ENCODE data around the gene SSC5D.

SSC5D gene

DNA sequence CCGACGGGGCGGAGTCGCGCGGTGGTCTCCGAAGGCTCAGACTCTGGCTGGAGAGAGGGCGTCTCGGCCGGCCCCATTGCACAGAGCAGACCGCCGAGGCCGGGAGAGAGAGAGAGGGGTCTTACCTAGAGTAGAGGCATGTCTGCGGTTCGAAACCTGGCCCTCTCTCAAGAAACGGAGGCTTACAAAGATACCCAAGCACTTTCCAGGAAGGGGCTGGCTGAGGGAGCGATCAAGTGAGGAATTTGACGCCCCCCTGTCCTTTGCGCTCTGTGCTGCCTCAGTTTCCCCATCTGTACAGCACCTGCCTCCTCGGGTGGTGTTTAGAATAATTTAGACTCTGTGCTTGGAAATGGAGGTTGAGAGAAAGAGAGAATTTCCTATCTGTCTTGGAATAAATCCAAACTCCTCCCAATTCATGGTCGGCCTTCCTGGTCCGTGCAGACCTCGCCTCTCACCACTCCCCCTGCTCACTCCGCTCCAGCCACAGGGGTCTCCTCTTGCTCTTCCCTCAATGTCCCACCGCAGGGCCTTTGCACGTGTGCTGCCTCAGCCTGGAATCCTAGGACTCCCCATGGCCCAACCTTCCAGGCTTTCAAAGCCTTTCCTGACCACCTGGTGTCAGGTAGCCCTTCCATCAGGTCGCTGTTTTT, 26.1 kb upstream of the SSC5D start:
- no peaks in the 10 kb centered on the region for H3K9me3 ChIP-seq (ENCODE audit: insufficient read depth, low read length)
- no peaks in the 10 kb centered on the region for H3K36me3 ChIP-seq (ENCODE audit: insufficient read depth, insufficient read length, low read length)
- no peak for TF ChIP-seq SUZ12 (IDR thresholded peaks at IDR 0.05; ENCODE audit: extremely low read depth, insufficient read depth, insufficient read length)
- no peak for TF ChIP-seq YY1 (IDR thresholded peaks at IDR 0.05; ENCODE audit: insufficient read depth, insufficient read length)
- no peak for TF ChIP-seq ZNF274 (IDR thresholded peaks at IDR 0.05; ENCODE audit: low read depth, low read length)
- DNase-seq (ENCODE audit: low read depth, low spot score), result no peak
- no peak overlapping the region for H3K9ac ChIP-seq (ENCODE audit: insufficient read length, low read depth)
- H3K27me3 ChIP-seq (ENCODE audit: insufficient read depth, insufficient read length), result peaks cover 64% of the 10 kb centered on the region
- peaks cover 21% of the 10 kb centered on the region for H3K4me1 ChIP-seq (ENCODE audit: insufficient read depth, insufficient read length)
- H3K4me3 ChIP-seq (ENCODE audit: insufficient read length, low read depth), result peak overlapping the region; percentile 2

DNA sequence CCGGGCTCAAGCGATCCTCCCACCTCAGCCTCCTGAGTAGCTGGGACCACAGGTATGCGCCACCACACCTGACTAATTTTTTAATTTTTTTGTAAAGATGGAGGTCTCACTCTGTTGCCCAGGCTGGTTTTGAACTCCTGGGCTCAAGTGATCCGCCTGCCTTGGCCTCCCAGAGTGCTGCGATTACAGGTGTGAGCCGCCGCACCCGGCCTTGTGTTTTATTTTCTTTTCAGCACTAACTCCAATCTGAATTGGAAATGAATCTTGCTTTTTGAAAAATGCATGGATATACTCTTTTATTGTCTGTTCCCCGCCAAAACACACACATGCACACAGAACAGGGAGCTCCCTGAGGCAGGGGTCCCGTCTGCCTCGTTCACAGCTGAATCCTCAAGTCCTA, 25.5 kb upstream of the SSC5D start:
- no peak overlapping the region for H3K4me3 ChIP-seq (ENCODE audit: insufficient read length, low read depth)
- no peak overlapping the region for H3K9ac ChIP-seq (ENCODE audit: insufficient read length, low read depth)

DNA sequence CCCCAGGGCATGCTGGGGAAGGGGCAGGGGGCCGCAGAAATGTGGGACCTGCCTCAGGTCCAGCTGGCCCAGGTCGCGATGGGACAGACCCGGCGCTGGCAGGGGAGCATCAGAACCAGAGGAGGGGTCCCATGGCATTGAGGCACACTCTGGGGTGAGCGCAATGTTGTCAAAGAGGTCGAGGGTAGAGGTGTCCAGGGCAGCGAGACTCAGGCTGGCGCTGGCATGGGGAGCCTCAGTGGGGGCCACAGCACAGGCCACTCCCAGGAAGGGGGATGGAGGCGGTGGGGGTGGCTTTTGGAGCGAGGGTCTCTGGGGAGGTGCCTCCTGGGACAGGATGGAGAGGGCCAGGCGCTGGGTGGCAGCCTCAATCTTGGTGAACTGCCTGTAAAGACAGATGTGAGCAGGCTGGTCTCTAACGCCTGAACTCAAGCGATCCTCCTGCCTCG, 24.6 kb upstream of the SSC5D start:
- Histone ChIP-seq H3K4me3 (ENCODE audit: insufficient read length, low read depth) (peak overlapping the region; percentile 24), H3K9ac (ENCODE audit: insufficient read length, low read depth) (peak overlapping the region; percentile 64), H3K36me3 (ENCODE audit: insufficient read depth, insufficient read length, low read length) (no peaks in the 10 kb centered on the region), H3K27me3 (ENCODE audit: insufficient read depth, insufficient read length) (peaks cover 77% of the 10 kb centered on the region), H3K4me1 (ENCODE audit: insufficient read depth, insufficient read length) (peaks cover 21% of the 10 kb centered on the region), H3K9me3 (ENCODE audit: insufficient read depth, low read length) (no peaks in the 10 kb centered on the region)
- DNase-seq (ENCODE audit: low read depth, low spot score), result no peak
- TF ChIP-seq SUZ12 (IDR thresholded peaks at IDR 0.05; ENCODE audit: extremely low read depth, insufficient read depth, insufficient read length) (peak; percentile 67), ZNF274 (IDR thresholded peaks at IDR 0.05; ENCODE audit: low read depth, low read length) (no peak), YY1 (IDR thresholded peaks at IDR 0.05; ENCODE audit: insufficient read depth, insufficient read length) (no peak)

More for the DNA sequence above, 25.5 kb upstream of the SSC5D start:
- TF ChIP-seq YY1 (IDR thresholded peaks at IDR 0.05; ENCODE audit: insufficient read depth, insufficient read length), result no peak
- Histone ChIP-seq H3K9me3 (ENCODE audit: insufficient read depth, low read length) (no peaks in the 10 kb centered on the region), H3K4me1 (ENCODE audit: insufficient read depth, insufficient read length) (peaks cover 21% of the 10 kb centered on the region), H3K36me3 (ENCODE audit: insufficient read depth, insufficient read length, low read length) (no peaks in the 10 kb centered on the region), H3K27me3 (ENCODE audit: insufficient read depth, insufficient read length) (peaks cover 71% of the 10 kb centered on the region)
- DNase-seq (ENCODE audit: low read depth, low spot score), result no peak

GRCh38 chr19:55464039-55464661, 24.1 kb upstream of the SSC5D start:
- H3K36me3 ChIP-seq (ENCODE audit: insufficient read depth, insufficient read length, low read length), result no peaks in the 10 kb centered on the region
- no peaks in the 10 kb centered on the region for H3K9me3 ChIP-seq (ENCODE audit: insufficient read depth, low read length)
- no peak for DNase-seq (ENCODE audit: low read depth, low spot score)
- H3K4me3 ChIP-seq (ENCODE audit: insufficient read length, low read depth), result peak overlapping the region; percentile 24
- peak overlapping the region; percentile 64 for H3K9ac ChIP-seq (ENCODE audit: insufficient read length, low read depth)
- TF ChIP-seq YY1 (IDR thresholded peaks at IDR 0.05; ENCODE audit: insufficient read depth, insufficient read length) (no peak), ZNF274 (IDR thresholded peaks at IDR 0.05; ENCODE audit: low read depth, low read length) (no peak), SUZ12 (IDR thresholded peaks at IDR 0.05; ENCODE audit: extremely low read depth, insufficient read depth, insufficient read length) (no peak)
- peaks cover 21% of the 10 kb centered on the region for H3K4me1 ChIP-seq (ENCODE audit: insufficient read depth, insufficient read length)
- peaks cover 79% of the 10 kb centered on the region for H3K27me3 ChIP-seq (ENCODE audit: insufficient read depth, insufficient read length)

DNA sequence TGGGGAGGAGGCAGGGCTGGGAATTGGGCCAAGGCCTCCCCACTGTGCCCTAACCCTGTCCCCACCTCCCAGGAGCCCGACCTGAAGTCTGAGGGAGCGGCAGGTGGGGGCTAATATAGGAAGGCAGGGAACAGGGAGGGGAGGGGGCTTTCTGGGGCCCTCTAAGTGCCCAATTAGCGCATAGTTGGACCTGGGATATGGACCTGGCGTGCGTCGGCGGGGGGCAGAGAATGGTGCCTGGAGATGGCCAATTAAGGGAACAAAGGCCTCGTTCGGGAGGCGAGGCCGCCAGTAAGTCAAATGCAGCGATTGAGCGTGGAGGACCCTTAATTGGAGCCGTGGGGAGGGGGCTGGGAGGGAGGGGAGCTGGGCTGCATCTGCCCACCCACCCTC, 23.6 kb upstream of the SSC5D start, which contains the start of gene C19orf85:
C19orf85 (minus strand) TSS at position 90 of the 393 bp plus-strand sequence. CDS start 197 bp downstream, outside the sequence.
- peak within 1 kb of the TSS; percentile 24 for H3K4me3 ChIP-seq (ENCODE audit: insufficient read length, low read depth)
- H3K9me3 ChIP-seq (ENCODE audit: insufficient read depth, low read length), result no peaks in the 10 kb centered on the region
- peaks cover 79% of the 10 kb centered on the region for H3K27me3 ChIP-seq (ENCODE audit: insufficient read depth, insufficient read length)
- DNase-seq (ENCODE audit: low read depth, low spot score), result peak; percentile 77
- no peaks in the 10 kb centered on the region for H3K36me3 ChIP-seq (ENCODE audit: insufficient read depth, insufficient read length, low read length)
- TF ChIP-seq SUZ12 (IDR thresholded peaks at IDR 0.05; ENCODE audit: extremely low read depth, insufficient read depth, insufficient read length) (no peak), YY1 (IDR thresholded peaks at IDR 0.05; ENCODE audit: insufficient read depth, insufficient read length) (no peak), ZNF274 (IDR thresholded peaks at IDR 0.05; ENCODE audit: low read depth, low read length) (no peak)
- peaks cover 21% of the 10 kb centered on the region for H3K4me1 ChIP-seq (ENCODE audit: insufficient read depth, insufficient read length)
- peak within 1 kb of the TSS; percentile 64 for H3K9ac ChIP-seq (ENCODE audit: insufficient read length, low read depth)

GRCh38 chr19:55465460-55466240, 22.6 kb upstream of the SSC5D start:
- H3K4me3 ChIP-seq (ENCODE audit: insufficient read length, low read depth), result no peak overlapping the region
- DNase-seq (ENCODE audit: low read depth, low spot score), result no peak
- H3K4me1 ChIP-seq (ENCODE audit: insufficient read depth, insufficient read length), result peaks cover 21% of the 10 kb centered on the region
- H3K36me3 ChIP-seq (ENCODE audit: insufficient read depth, insufficient read length, low read length), result no peaks in the 10 kb centered on the region
- H3K27me3 ChIP-seq (ENCODE audit: insufficient read depth, insufficient read length), result peaks cover 76% of the 10 kb centered on the region
- H3K9ac ChIP-seq (ENCODE audit: insufficient read length, low read depth), result no peak overlapping the region
- H3K9me3 ChIP-seq (ENCODE audit: insufficient read depth, low read length), result no peaks in the 10 kb centered on the region
- TF ChIP-seq SUZ12 (IDR thresholded peaks at IDR 0.05; ENCODE audit: extremely low read depth, insufficient read depth, insufficient read length) (peak; percentile 60), ZNF274 (IDR thresholded peaks at IDR 0.05; ENCODE audit: low read depth, low read length) (no peak)

GRCh38 chr19:55466241-55466614, 22.0 kb upstream of the SSC5D start:
- peaks cover 21% of the 10 kb centered on the region for H3K4me1 ChIP-seq (ENCODE audit: insufficient read depth, insufficient read length)
- no peaks in the 10 kb centered on the region for H3K36me3 ChIP-seq (ENCODE audit: insufficient read depth, insufficient read length, low read length)
- H3K4me3 ChIP-seq (ENCODE audit: insufficient read length, low read depth), result no peak overlapping the region
- no peak for DNase-seq (ENCODE audit: low read depth, low spot score)
- no peak overlapping the region for H3K9ac ChIP-seq (ENCODE audit: insufficient read length, low read depth)
- TF ChIP-seq ZNF274 (IDR thresholded peaks at IDR 0.05; ENCODE audit: low read depth, low read length) (no peak), YY1 (IDR thresholded peaks at IDR 0.05; ENCODE audit: insufficient read depth, insufficient read length) (no peak), SUZ12 (IDR thresholded peaks at IDR 0.05; ENCODE audit: extremely low read depth, insufficient read depth, insufficient read length) (no peak)
- peaks cover 77% of the 10 kb centered on the region for H3K27me3 ChIP-seq (ENCODE audit: insufficient read depth, insufficient read length)
- H3K9me3 ChIP-seq (ENCODE audit: insufficient read depth, low read length), result no peaks in the 10 kb centered on the region

All from NT2/D1 (cell line).